Esophagus squamous epithelium (tissue), 5 donors: ENCODE measurements around the gene PTER. TPM values are rescaled to one million over a fixed set of nuclear protein-coding genes. Genes with fewer than 3 reads are reported as not detected.

Source experiments
- DNase-seq: peaks from one replicate; lab custom pipeline; 2025; lab: John Stamatoyannopoulos, UW
- H3K27ac ChIP-seq, 4 donors: fragments of 200-600 bp; sonication (generic); one replicate each; pipeline ENCODE4 v1.5.1; 2016 to 2019; ENCODE audit warnings: mild to moderate bottlenecking in 1 of 4
- H3K27me3 ChIP-seq, 4 donors: fragments of 200-600 bp; sonication (generic); 1 replicate in 3 of 4; 2 replicates in 1 of 4; pipeline versions ENCODE4 v1.5.1 to v1.6.0; 2017 to 2021; ENCODE audit warnings: antibody characterized with exemption in 1 of 4
- H3K36me3 ChIP-seq, 3 donors: fragments of 200-600 bp; sonication (generic); one replicate each; pipeline ENCODE4 v1.5.1; 2016 to 2019
- H3K4me1 ChIP-seq, 3 donors: fragments of 200-600 bp; sonication (generic); one replicate each; pipeline ENCODE4 v1.5.1; 2017 to 2019
- H3K4me3 ChIP-seq, 4 donors: fragments of 200-600 bp; sonication (generic); 1 replicate in 3 of 4; 2 replicates in 1 of 4; pipeline ENCODE4 v1.5.1; 2016 to 2019; ENCODE audit warnings: mild to moderate bottlenecking in 2 of 4, moderate library complexity in 1 of 4
- H3K9me3 ChIP-seq, 3 donors: fragments of 200-600 bp; sonication (generic); one replicate each; pipeline ENCODE4 v1.5.1; 2016 to 2019
- CTCF ChIP-seq, 6 experiments: fragments of 450-650 bp in 4 of 6; fragments of 200-600 bp in 2 of 6; sonication (generic) in 2 of 6; IDR thresholded peaks; one replicate each; pipeline ENCODE4 v1.5.1; 2016 to 2019; ENCODE audit warnings: antibody characterized with exemption in 6 of 6, mild to moderate bottlenecking in 4 of 6, moderate library complexity in 4 of 6
- POLR2A ChIP-seq, 4 donors: fragments of 450-650 bp; IDR thresholded peaks; one replicate each; pipeline ENCODE4 v1.6.1; 2017; ENCODE audit warnings: antibody characterized with exemption in 4 of 4, mild to moderate bottlenecking in 4 of 4, moderate library complexity in 3 of 4
- WGBS, 2 donors: methylation state at CpG; one replicate each; pipeline ENCODE4 v1.1.5; 2018; 5-methylcytosine and 5-hydroxymethylcytosine counted together
- intact Hi-C: fragments of 100-400 bp; cut with DNase I; formaldehyde crosslinking; loops from one replicate; pipeline ENCODE4 v1.15.0; 2022
- small RNA-seq, 4 donors: library from RNA; depleted of rRNA; stranded (forward); fragments of <200 nt; gene quantifications; one replicate each; pipeline ENCODE3, GENCODE V24; 2016
- total RNA-seq, 4 donors: library from RNA; depleted of rRNA; stranded (reverse); fragments of >200 nt; gene quantifications; one replicate each; pipeline ENCODE4 v1.1.0, GENCODE V29; 2016
- donor health status: DM: yes; HTN: yes; CAD: no.

Gene PTER
- total RNA-seq, 4 donors from 2014 or later = 4.4 to 10.3 (median 8.2) TPM

- no peaks in the 10 kb centered on the region for H3K4me1 ChIP-seq
- 52 to 65% methylated on average over 4 of the region's 4 CpGs for WGBS, 2 donors
- intact Hi-C loops = no loop called here
- no peak for TF ChIP-seq CTCF (IDR thresholded peaks at IDR 0.05)
- no peak for TF ChIP-seq POLR2A (IDR thresholded peaks at IDR 0.05)
- H3K9me3 ChIP-seq = no peaks in the 10 kb centered on the region
- H3K27ac ChIP-seq = no peak overlapping the region
- no peaks in the 10 kb centered on the region for H3K27me3 ChIP-seq
- H3K36me3 ChIP-seq = no peaks in the 10 kb centered on the region
- no peak overlapping the region for H3K4me3 ChIP-seq
- DNase-seq = no peak
These were observed 111.2 kb downstream of the PTER start for GRCh38 chr10:16547973-16548372.

- Histone ChIP-seq H3K36me3 (no peaks in the 10 kb centered on the region), H3K9me3 (no peaks in the 10 kb centered on the region), H3K4me1 (no peaks in the 10 kb centered on the region), H3K27ac (no peak overlapping the region), H3K4me3 (no peak overlapping the region), H3K27me3 (no peaks in the 10 kb centered on the region)
- intact Hi-C loops = no loop called here
- DNase-seq = no peak
- TF ChIP-seq CTCF (IDR thresholded peaks at IDR 0.05) (no peak), POLR2A (IDR thresholded peaks at IDR 0.05) (no peak)
- whole genome bisulfite sequencing, 2 donors = 54 to 75% methylated on average over 2 to 4 of the region's 5 CpGs
These were observed 122.5 kb downstream of the PTER start for GRCh38 chr10:16559236-16559773.

- no peaks in the 10 kb centered on the region for H3K9me3 ChIP-seq
- no peak for DNase-seq
- H3K4me3 ChIP-seq = no peak overlapping the region
- TF ChIP-seq POLR2A (IDR thresholded peaks at IDR 0.05) (no peak), CTCF (IDR thresholded peaks at IDR 0.05) (no peak)
- H3K27me3 ChIP-seq = no peaks in the 10 kb centered on the region
- H3K27ac ChIP-seq = no peak overlapping the region
- WGBS, 2 donors = 84% methylated on average over 6 of the region's 6 CpGs
- H3K36me3 ChIP-seq = no peaks in the 10 kb centered on the region
- H3K4me1 ChIP-seq = no peaks in the 10 kb centered on the region
- intact Hi-C loops = no loop called here
These were observed 126.1 kb downstream of the PTER start for GRCh38 chr10:16562891-16563290.

Small RNAs within 50 kb of the gene (small RNA-seq; reads per million reads assigned to genes)
- gene RNU2-18P = 0 reads per million in 4 donors

Other genes starting within 250 kb of the PTER start
- gene C1QL3, start 84.9 kb downstream of the PTER start, total RNA-seq = not detected